Right ventricle myocardium superior (tissue), 1 donor: ENCODE measurements around the gene C1orf115. TPM values are rescaled to one million over a fixed set of nuclear protein-coding genes. Genes with fewer than 3 reads are reported as not detected.
A peak's percentile ranks its signal among the peaks of the same experiment; 100 is the strongest.

Source experiments
- ATAC-seq: fragments of 200-7000 bp; cut with Tn5 transposase; one replicate; pipeline ENCODE4 v1.9.1; 2020; ENCODE audit warnings: mild to moderate bottlenecking; ENCODE audit not compliant: poor library complexity
- DNase-seq: peaks from one replicate; pipeline ENCODE4 v3.0.0-alpha.2; 2020
- intact Hi-C: fragments of 100-400 bp; cut with DNase I; formaldehyde crosslinking; loops from one replicate; pipeline ENCODE4 v1.11.2; 2022
- total RNA-seq: library from RNA; stranded (reverse); fragmentation: NEBNext Ultra II Directional; extraction: Animal tissue kit (Norgen Biotek cat#: 25700); gene quantifications from one replicate; pipeline ENCODE4 v1.2.1, GENCODE V29; 2021
- donor health status: DM: no; HTN: yes; CAD: no; lungs with severe emphysema.

C1orf115 gene
- total RNA-seq, 1 donor from 2014 or later, result 21.0 TPM

- intact Hi-C loops, result no loop called here
- DNase-seq (no peak), ATAC-seq (peak; percentile 25)
Measured at GRCh38 chr1:220747437-220748088, 57.4 kb downstream of the C1orf115 start.

DNA sequence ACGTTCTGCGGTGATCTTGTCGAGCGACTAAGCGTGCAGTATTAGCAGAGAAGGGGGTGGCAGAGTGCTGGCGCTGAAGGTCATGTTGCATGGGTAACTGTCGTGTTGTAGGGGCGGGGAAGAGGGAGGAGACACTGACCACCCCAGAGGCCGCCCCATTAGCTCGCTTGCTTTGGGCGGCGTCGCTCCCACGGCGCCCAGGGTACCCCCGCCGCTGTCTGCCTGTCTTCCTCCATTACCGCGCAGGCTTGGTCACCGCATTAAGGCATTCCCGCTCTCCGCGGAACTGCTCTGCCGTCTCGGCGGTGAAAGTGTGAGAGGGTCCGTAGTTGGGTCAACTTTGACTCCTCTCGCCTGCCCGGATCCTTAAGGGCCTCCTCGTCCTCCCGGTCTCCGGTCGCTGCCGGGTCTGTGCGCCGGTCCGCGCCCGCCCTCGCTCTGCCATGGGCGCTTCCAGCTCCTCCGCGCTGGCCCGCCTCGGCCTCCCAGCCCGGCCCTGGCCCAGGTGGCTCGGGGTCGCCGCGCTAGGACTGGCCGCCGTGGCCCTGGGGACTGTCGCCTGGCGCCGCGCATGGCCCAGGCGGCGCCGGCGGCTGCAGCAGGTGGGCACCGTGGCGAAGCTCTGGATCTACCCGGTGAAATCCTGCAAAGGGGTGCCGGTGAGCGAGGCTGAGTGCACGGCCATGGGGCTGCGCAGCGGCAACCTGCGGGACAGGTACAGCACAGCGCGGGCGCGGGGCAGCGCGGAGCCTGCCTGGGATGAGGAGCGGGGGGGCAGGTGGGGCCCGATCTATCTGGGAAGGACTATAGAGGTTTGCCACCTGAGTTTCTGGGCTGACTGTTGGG lies 58.1 kb downstream of the C1orf115 start, which contains the start of gene MTARC2:
Gene MTARC2, plus strand, starts transcription at position 234 of the 846 bp plus-strand sequence. Its CDS starts 210 bp downstream, at position 444.
- ATAC-seq, result peak; percentile 95
- intact Hi-C loops, result no loop called here
- peak; percentile 91 for DNase-seq

Other genes with a start within 250 kb of the C1orf115 start
- gene MARK1, start 162.2 kb upstream of the C1orf115 start, total RNA-seq, result 13.7 TPM
- 23.2 TPM for gene MTARC2, start 58.0 kb downstream of the C1orf115 start, total RNA-seq
- 6.9 TPM for gene MTARC1, start 96.5 kb downstream of the C1orf115 start, total RNA-seq
- gene HLX, start 189.1 kb downstream of the C1orf115 start, total RNA-seq, result 5.6 TPM